ENCODE results near the gene SLC38A10. TPM values are rescaled to one million over a fixed set of nuclear protein-coding genes. Genes with fewer than 3 reads are reported as not detected.

SLC38A10 gene
- polyA plus RNA-seq, 1 donor (not counting 4 experiments of a cell fraction or from before 2014, with no cell fraction given) = 16.8 TPM

DNA sequence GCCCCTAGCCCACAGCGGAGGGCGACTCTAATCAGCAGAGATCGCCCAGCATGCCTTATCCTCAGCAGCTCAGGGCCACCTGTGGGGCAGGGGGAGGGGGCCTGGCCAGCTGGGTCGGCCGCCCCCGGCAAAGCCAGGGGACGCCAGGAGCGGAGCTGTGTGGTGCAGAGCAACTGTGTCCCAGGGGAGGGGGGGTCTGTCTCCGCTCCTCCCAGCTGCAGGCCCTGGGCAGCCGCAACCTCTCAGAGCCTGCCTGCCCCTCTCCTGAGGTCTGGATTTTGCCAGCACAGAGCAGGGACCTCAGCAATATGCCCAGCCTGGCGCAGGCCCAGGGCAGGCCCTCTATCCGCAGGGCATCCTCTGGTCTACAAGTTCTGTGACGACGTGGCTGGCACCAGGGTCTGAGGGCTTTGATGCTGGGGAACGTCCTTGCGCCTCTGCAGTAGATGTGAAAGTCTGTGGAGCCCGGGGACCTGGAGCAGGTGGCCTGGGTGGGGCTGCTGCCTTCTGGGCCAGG, 36.5 kb upstream of the SLC38A10 start:
- H3K9ac ChIP-seq (ENCODE audit: control insufficient read depth, extremely low read depth, insufficient read depth, low read length) = no peak overlapping the region

DNA sequence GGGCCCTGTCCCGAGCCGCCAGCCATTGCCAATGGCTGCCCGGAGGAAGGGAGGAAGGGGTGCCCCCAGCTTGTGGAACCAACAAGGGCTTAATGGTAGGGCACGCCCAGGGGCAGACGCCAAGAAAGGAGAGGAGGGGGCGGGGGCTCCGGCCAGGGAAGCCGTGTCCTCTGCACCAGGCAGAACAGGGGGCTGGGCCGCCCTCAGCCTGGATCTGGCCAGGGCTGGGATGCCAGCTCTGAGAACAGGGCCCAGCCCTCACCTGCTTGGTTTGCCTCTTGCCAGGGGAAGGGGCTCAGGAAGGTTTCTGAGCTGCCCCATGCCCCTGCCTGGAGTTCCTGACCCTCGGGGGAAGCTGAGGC, 35.8 kb upstream of the SLC38A10 start:
- no peak overlapping the region for H2AFZ ChIP-seq (ENCODE audit: control insufficient read depth, low read length)
- TF ChIP-seq EZH2 (IDR thresholded peaks at IDR 0.05; ENCODE audit: low read length) = no peak
- TF ChIP-seq, protein P1, sequence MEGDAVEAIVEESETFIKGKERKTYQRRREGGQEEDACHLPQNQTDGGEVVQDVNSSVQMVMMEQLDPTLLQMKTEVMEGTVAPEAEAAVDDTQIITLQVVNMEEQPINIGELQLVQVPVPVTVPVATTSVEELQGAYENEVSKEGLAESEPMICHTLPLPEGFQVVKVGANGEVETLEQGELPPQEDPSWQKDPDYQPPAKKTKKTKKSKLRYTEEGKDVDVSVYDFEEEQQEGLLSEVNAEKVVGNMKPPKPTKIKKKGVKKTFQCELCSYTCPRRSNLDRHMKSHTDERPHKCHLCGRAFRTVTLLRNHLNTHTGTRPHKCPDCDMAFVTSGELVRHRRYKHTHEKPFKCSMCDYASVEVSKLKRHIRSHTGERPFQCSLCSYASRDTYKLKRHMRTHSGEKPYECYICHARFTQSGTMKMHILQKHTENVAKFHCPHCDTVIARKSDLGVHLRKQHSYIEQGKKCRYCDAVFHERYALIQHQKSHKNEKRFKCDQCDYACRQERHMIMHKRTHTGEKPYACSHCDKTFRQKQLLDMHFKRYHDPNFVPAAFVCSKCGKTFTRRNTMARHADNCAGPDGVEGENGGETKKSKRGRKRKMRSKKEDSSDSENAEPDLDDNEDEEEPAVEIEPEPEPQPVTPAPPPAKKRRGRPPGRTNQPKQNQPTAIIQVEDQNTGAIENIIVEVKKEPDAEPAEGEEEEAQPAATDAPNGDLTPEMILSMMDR (optimal IDR thresholded peaks at IDR 0.05 in 1 of 3, IDR thresholded peaks at IDR 0.05 in 1 of 3, conservative IDR thresholded peaks at IDR 0.05 in 1 of 3; ENCODE audit: extremely low read depth in 1 of 3, insufficient read depth in 2 of 3, low read length in 3 of 3) = no peak
- H3K36me3 ChIP-seq (ENCODE audit: control insufficient read depth in 2 of 2, extremely low read depth in 1 of 2, insufficient read depth in 2 of 2, low read length in 2 of 2) = no peaks in the 10 kb centered on the region
- H3K79me2 ChIP-seq (ENCODE audit: control insufficient read depth, insufficient read depth, low read length) = no peaks in the 10 kb centered on the region
- H3K4me1 ChIP-seq (ENCODE audit: control insufficient read depth, extremely low read depth, insufficient read depth, low read length) = peaks cover 33% of the 10 kb centered on the region
- no peak for FAIRE-seq
- H3K4me3 ChIP-seq (ENCODE audit: control insufficient read depth in 2 of 3, extremely low read depth in 1 of 3, insufficient read depth in 2 of 3, low read depth in 1 of 3, low read length in 3 of 3) = no peak overlapping the region
- peak overlapping the region; percentile 78 for H3K4me2 ChIP-seq (ENCODE audit: control insufficient read depth, extremely low read depth, insufficient read depth, low read depth, low read length)
- H3K9me1 ChIP-seq (ENCODE audit: control insufficient read depth, extremely low read depth, insufficient read depth, low read length) = no peaks in the 10 kb centered on the region
- no peak overlapping the region for H3K27ac ChIP-seq (ENCODE audit: control insufficient read depth, insufficient read depth, low read length)
- peaks cover 18% of the 10 kb centered on the region for H3K27me3 ChIP-seq (ENCODE audit: control insufficient read depth, extremely low read depth, insufficient read depth, low read length)
- H3K9ac ChIP-seq (ENCODE audit: control insufficient read depth, extremely low read depth, insufficient read depth, low read length) = no peak overlapping the region
- H4K20me1 ChIP-seq (ENCODE audit: control insufficient read depth, extremely low read depth, insufficient read depth, low read length) = no peaks in the 10 kb centered on the region
- DNase-seq (ENCODE audit: low read depth, low spot score) = no peak
- dilution Hi-C loops (cut with MboI; ENCODE audit: extremely low pct_ligation_motif_present, low sequenced_read_pairs) = no loop called here
- H3K9me3 ChIP-seq (ENCODE audit: control insufficient read depth, low read depth, low read length) = no peaks in the 10 kb centered on the region

More for the DNA sequence above, 36.5 kb upstream of the SLC38A10 start:
- Histone ChIP-seq H3K4me2 (ENCODE audit: control insufficient read depth, extremely low read depth, insufficient read depth, low read depth, low read length) (no peak overlapping the region), H3K9me3 (ENCODE audit: control insufficient read depth, low read depth, low read length) (no peaks in the 10 kb centered on the region), H4K20me1 (ENCODE audit: control insufficient read depth, extremely low read depth, insufficient read depth, low read length) (no peaks in the 10 kb centered on the region), H3K9me1 (ENCODE audit: control insufficient read depth, extremely low read depth, insufficient read depth, low read length) (no peaks in the 10 kb centered on the region), H3K79me2 (ENCODE audit: control insufficient read depth, insufficient read depth, low read length) (no peaks in the 10 kb centered on the region), H2AFZ (ENCODE audit: control insufficient read depth, low read length) (no peak overlapping the region), H3K27me3 (ENCODE audit: control insufficient read depth, extremely low read depth, insufficient read depth, low read length) (peaks cover 18% of the 10 kb centered on the region), H3K27ac (ENCODE audit: control insufficient read depth, insufficient read depth, low read length) (no peak overlapping the region), H3K4me1 (ENCODE audit: control insufficient read depth, extremely low read depth, insufficient read depth, low read length) (peaks cover 33% of the 10 kb centered on the region), H3K4me3 (ENCODE audit: control insufficient read depth in 2 of 3, extremely low read depth in 1 of 3, insufficient read depth in 2 of 3, low read depth in 1 of 3, low read length in 3 of 3) (no peak overlapping the region), H3K36me3 (ENCODE audit: control insufficient read depth in 2 of 2, extremely low read depth in 1 of 2, insufficient read depth in 2 of 2, low read length in 2 of 2) (no peaks in the 10 kb centered on the region)
- DNase-seq (ENCODE audit: low read depth, low spot score) = no peak
- TF ChIP-seq, protein P1 (optimal IDR thresholded peaks at IDR 0.05 in 1 of 3, IDR thresholded peaks at IDR 0.05 in 1 of 3, conservative IDR thresholded peaks at IDR 0.05 in 1 of 3; ENCODE audit: extremely low read depth in 1 of 3, insufficient read depth in 2 of 3, low read length in 3 of 3) = no peak
- TF ChIP-seq EZH2 (IDR thresholded peaks at IDR 0.05; ENCODE audit: low read length) = no peak
- dilution Hi-C loops (cut with MboI; ENCODE audit: extremely low pct_ligation_motif_present, low sequenced_read_pairs) = no loop called here
- no peak for FAIRE-seq
